ENCODE results near the gene NTM.

- TF ChIP-seq, protein P1, sequence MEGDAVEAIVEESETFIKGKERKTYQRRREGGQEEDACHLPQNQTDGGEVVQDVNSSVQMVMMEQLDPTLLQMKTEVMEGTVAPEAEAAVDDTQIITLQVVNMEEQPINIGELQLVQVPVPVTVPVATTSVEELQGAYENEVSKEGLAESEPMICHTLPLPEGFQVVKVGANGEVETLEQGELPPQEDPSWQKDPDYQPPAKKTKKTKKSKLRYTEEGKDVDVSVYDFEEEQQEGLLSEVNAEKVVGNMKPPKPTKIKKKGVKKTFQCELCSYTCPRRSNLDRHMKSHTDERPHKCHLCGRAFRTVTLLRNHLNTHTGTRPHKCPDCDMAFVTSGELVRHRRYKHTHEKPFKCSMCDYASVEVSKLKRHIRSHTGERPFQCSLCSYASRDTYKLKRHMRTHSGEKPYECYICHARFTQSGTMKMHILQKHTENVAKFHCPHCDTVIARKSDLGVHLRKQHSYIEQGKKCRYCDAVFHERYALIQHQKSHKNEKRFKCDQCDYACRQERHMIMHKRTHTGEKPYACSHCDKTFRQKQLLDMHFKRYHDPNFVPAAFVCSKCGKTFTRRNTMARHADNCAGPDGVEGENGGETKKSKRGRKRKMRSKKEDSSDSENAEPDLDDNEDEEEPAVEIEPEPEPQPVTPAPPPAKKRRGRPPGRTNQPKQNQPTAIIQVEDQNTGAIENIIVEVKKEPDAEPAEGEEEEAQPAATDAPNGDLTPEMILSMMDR (IDR thresholded peaks at IDR 0.05): no peak
- no peak for TF ChIP-seq EP300 (IDR thresholded peaks at IDR 0.05; ENCODE audit: low read depth)
Measured at GRCh38 chr11:131544591-131544990, 174.2 kb downstream of the NTM start.

Data from transverse colon (tissue), 3 donors.